CD14-positive monocyte (primary cell): ENCODE measurements around the gene COX11. TPM values are rescaled to one million over a fixed set of nuclear protein-coding genes. Genes with fewer than 3 reads are reported as not detected.

Experiments used
- DNase-seq, 3 donors: peaks; one replicate each; pipeline ENCODE4 v3.0.0-alpha.2; 2011 to 2022
- H2AFZ ChIP-seq: 2 replicates; pipeline ENCODE4 v1.6.0; 2012; ENCODE audit warnings: mild to moderate bottlenecking, low read depth, low read length, inconsistent platforms; ENCODE audit not compliant: insufficient read depth, poor library complexity, severe bottlenecking
- H3K27ac ChIP-seq, 2 donors: 1 replicate in 1 of 2; 2 replicates in 1 of 2; pipeline ENCODE4 v1.5.1; 2012 to 2013; ENCODE audit warnings: low read length in 2 of 2, control low read depth in 1 of 2, inconsistent platforms in 1 of 2, low read depth in 1 of 2, mild to moderate bottlenecking in 1 of 2
- H3K27me3 ChIP-seq, 2 donors: one replicate each; pipeline versions ENCODE4 v1.6.0 to v1.6.1; 2011 to 2013; ENCODE audit warnings: low read length in 2 of 2; ENCODE audit not compliant: control insufficient read depth in 2 of 2, insufficient read depth in 2 of 2
- H3K36me3 ChIP-seq, 2 donors: replicated peaks in 1 of 2; 1 replicate in 1 of 2; 2 replicates in 1 of 2; pipeline versions ENCODE4 v1.5.1 to v1.6.1; 2012 to 2013; ENCODE audit warnings: low read length in 2 of 2, control low read depth in 1 of 2, inconsistent platforms in 1 of 2, mild to moderate bottlenecking in 1 of 2; ENCODE audit not compliant: insufficient read depth in 2 of 2, control insufficient read depth in 1 of 2
- H3K4me1 ChIP-seq, 2 donors: 1 replicate in 1 of 2; 2 replicates in 1 of 2; pipeline versions ENCODE4 v1.5.1 to v1.6.1; 2012 to 2013; ENCODE audit warnings: low read length in 2 of 2, control low read depth in 1 of 2, inconsistent platforms in 1 of 2, mild to moderate bottlenecking in 1 of 2, moderate library complexity in 1 of 2; ENCODE audit not compliant: insufficient read depth in 2 of 2, control insufficient read depth in 1 of 2
- H3K4me2 ChIP-seq: replicated peaks from 2 replicates; pipeline ENCODE3; 2012; ENCODE audit warnings: low read length, moderate library complexity, mild to moderate bottlenecking; ENCODE audit not compliant: poor library complexity, severe bottlenecking; ENCODE audit errors: extremely low read depth
- H3K4me3 ChIP-seq, 3 experiments: fragments of 200-600 bp in 1 of 3; sonication (generic) in 1 of 3; replicated peaks in 1 of 3; 1 replicate in 2 of 3; 2 replicates in 1 of 3; pipeline ENCODE4 v1.5.1; 2011 to 2013; ENCODE audit warnings: low read length in 3 of 3, mild to moderate bottlenecking in 3 of 3, control low read depth in 2 of 3, low read depth in 2 of 3, inconsistent platforms in 1 of 3, moderate library complexity in 1 of 3
- H3K79me2 ChIP-seq: 2 replicates; pipeline ENCODE4 v1.6.0; 2012; ENCODE audit warnings: mild to moderate bottlenecking, control low read depth, inconsistent platforms, low read length, moderate library complexity; ENCODE audit not compliant: insufficient read depth
- H3K9ac ChIP-seq: 2 replicates; pipeline ENCODE4 v1.6.0; 2017; ENCODE audit warnings: low read length, mild to moderate bottlenecking; ENCODE audit not compliant: insufficient read depth, poor library complexity, severe bottlenecking
- H3K9me3 ChIP-seq, 2 donors: replicated peaks in 1 of 2; 1 replicate in 1 of 2; 2 replicates in 1 of 2; pipeline versions ENCODE4 v1.5.1 to v1.6.1; 2012 to 2013; ENCODE audit warnings: low read length in 2 of 2, control low read depth in 1 of 2; ENCODE audit not compliant: control insufficient read depth in 1 of 2, insufficient read depth in 1 of 2
- H4K20me1 ChIP-seq: 2 replicates; pipeline ENCODE4 v1.6.0; 2012; ENCODE audit warnings: mild to moderate bottlenecking, low read length, control low read depth, moderate library complexity; ENCODE audit not compliant: insufficient read depth
- H3K27ac Mint-ChIP-seq, 7 donors: one replicate each; pipeline ENCODE4 v1.8.0; 2020; ENCODE audit warnings: mild to moderate bottlenecking in 7 of 7, mixed read lengths in 7 of 7, moderate library complexity in 6 of 7, inconsistent platforms in 2 of 7
- H3K27me3 Mint-ChIP-seq, 3 donors: one replicate each; pipeline ENCODE4 v1.8.0; 2021 to 2022; ENCODE audit warnings: low read depth in 3 of 3, mild to moderate bottlenecking in 3 of 3, mixed read lengths in 3 of 3, moderate library complexity in 3 of 3, inconsistent platforms in 1 of 3
- H3K36me3 Mint-ChIP-seq, 2 donors: one replicate each; pipeline ENCODE4 v1.8.0; 2020; ENCODE audit warnings: mixed read lengths in 2 of 2, inconsistent platforms in 1 of 2, mild to moderate bottlenecking in 1 of 2
- H3K4me1 Mint-ChIP-seq: one replicate; pipeline ENCODE4 v1.8.0; 2020; ENCODE audit warnings: mild to moderate bottlenecking, mixed read lengths
- H3K4me3 Mint-ChIP-seq, 2 donors: one replicate each; pipeline ENCODE4 v1.8.0; 2020; ENCODE audit warnings: mild to moderate bottlenecking in 2 of 2, mixed read lengths in 2 of 2, moderate library complexity in 1 of 2
- H3K9me3 Mint-ChIP-seq, 7 donors: one replicate each; pipeline ENCODE4 v1.8.0; 2020 to 2022; ENCODE audit warnings: mixed read lengths in 7 of 7, mild to moderate bottlenecking in 6 of 7, moderate library complexity in 6 of 7, inconsistent platforms in 2 of 7
- WGBS: methylation state at CpG from one replicate; pipeline ENCODE4 v1.1.5; 2013; ENCODE audit warnings: missing lambda C conversion rate; ENCODE audit not compliant: insufficient coverage; 5-methylcytosine and 5-hydroxymethylcytosine counted together
- intact Hi-C, 2 donors: fragments of 100-400 bp; cut with micrococcal nuclease; formaldehyde crosslinking; loops; one replicate each; pipeline versions ENCODE4 v1.15.0 to v1.15.1; 2023
- polyA plus RNA-seq, 3 donors: library from polyadenylated mRNA; depleted of rRNA in 1 of 3; unstranded in 2 of 3; stranded (reverse) in 1 of 3; fragments of 300-500 nt in 2 of 3; fragments of >200 nt in 1 of 3; fragmentation: Illumina TruSeq in 2 of 3; gene quantifications; 1 replicate in 2 of 3; 2 replicates in 1 of 3; pipeline ENCODE4 v1.2.3, GENCODE V29; 2012 to 2021
- TF ChIP-seq, protein P1 (sequence below): fragments of 200-600 bp; IDR thresholded peaks from one replicate; pipeline ENCODE4 v1.8.0; 2022; ENCODE audit warnings: antibody characterized with exemption, mild to moderate bottlenecking

COX11 gene
- polyA plus RNA-seq, 3 donors = 13.2 to 24.8 (median 14.7) TPM

DNA sequence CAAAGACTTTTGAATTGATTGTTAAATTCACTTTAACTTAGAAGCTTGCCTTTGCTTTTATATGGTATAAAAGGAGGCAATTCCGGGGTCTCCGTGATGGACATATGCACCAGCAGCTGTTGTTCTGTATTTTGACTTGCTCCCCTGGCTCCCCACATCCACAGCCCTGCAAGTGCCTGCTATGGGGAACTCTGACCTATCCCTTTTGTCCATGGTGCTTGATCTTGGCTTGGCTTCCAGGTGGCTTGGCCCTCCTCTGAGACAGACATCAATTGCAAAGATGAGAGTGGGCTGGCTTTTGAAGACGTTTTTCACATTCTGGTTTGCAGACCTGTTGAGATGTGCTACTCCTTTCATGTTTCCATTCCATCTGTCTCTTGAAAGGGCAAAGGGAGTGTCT is 40.9 kb downstream of the COX11 start:
- no peak for DNase-seq
- no peak overlapping the region for H3K9ac ChIP-seq
- H3K36me3 ChIP-seq = no peaks in the 10 kb centered on the region
- Mint-ChIP-seq H3K36me3 (no peaks in the 10 kb centered on the region), H3K27me3 (peaks cover 0 to 2% (median 0%) of the 10 kb centered on the region in 3 donors), H3K4me1 (peaks cover 3% of the 10 kb centered on the region), H3K27ac (no peak overlapping the region), H3K4me3 (no peak overlapping the region), H3K9me3 (peaks cover 0 to 2% (median 0%) of the 10 kb centered on the region in 7 donors)
- WGBS = 93% methylated on average over 2 of the region's 3 CpGs
- intact Hi-C loops = no loop called here
- no peaks in the 10 kb centered on the region for H4K20me1 ChIP-seq
- no peak overlapping the region for H3K27ac ChIP-seq
- no peaks in the 10 kb centered on the region for H3K27me3 ChIP-seq
- no peak overlapping the region for H3K4me3 ChIP-seq
- TF ChIP-seq, protein P1, sequence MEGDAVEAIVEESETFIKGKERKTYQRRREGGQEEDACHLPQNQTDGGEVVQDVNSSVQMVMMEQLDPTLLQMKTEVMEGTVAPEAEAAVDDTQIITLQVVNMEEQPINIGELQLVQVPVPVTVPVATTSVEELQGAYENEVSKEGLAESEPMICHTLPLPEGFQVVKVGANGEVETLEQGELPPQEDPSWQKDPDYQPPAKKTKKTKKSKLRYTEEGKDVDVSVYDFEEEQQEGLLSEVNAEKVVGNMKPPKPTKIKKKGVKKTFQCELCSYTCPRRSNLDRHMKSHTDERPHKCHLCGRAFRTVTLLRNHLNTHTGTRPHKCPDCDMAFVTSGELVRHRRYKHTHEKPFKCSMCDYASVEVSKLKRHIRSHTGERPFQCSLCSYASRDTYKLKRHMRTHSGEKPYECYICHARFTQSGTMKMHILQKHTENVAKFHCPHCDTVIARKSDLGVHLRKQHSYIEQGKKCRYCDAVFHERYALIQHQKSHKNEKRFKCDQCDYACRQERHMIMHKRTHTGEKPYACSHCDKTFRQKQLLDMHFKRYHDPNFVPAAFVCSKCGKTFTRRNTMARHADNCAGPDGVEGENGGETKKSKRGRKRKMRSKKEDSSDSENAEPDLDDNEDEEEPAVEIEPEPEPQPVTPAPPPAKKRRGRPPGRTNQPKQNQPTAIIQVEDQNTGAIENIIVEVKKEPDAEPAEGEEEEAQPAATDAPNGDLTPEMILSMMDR = no peak
- no peaks in the 10 kb centered on the region for H3K4me1 ChIP-seq
- no peak overlapping the region for H3K4me2 ChIP-seq
- H3K79me2 ChIP-seq = no peaks in the 10 kb centered on the region
- no peak overlapping the region for H2AFZ ChIP-seq
- H3K9me3 ChIP-seq = no peaks in the 10 kb centered on the region

DNA sequence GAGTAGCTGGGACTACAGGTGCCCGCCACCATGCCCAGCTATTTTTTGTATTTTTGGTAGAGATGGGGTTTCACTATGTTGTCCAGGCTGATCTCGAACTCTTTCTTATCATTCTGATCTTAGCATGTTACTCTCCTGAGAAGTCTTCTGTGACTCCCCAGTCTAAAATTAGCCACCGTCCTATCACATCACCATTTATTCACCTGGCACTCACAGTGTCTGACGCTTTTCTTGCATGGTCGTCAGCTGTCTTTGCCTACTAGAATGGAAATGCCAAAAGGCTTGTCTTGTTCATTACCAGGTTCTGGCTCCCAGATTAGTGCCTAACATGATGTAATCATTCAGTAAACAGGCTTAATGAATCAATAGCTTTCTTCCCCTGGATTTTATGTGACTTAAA is 44.0 kb downstream of the COX11 start:
- no peak overlapping the region for H3K27ac Mint-ChIP-seq

More for the DNA sequence above, 44.0 kb downstream of the COX11 start:
- no peaks in the 10 kb centered on the region for H3K79me2 ChIP-seq
- H3K27ac ChIP-seq = no peak overlapping the region
- Mint-ChIP-seq H3K4me1 (peaks cover 3% of the 10 kb centered on the region), H3K4me3 (no peak overlapping the region), H3K27me3 (peaks cover 0 to 2% (median 0%) of the 10 kb centered on the region in 3 donors), H3K36me3 (no peaks in the 10 kb centered on the region), H3K9me3 (peaks cover 0 to 2% (median 0%) of the 10 kb centered on the region in 7 donors)
- TF ChIP-seq, protein P1 = no peak
- intact Hi-C loops = no loop called here
- H3K4me1 ChIP-seq = no peaks in the 10 kb centered on the region
- no peaks in the 10 kb centered on the region for H3K9me3 ChIP-seq
- no peak overlapping the region for H2AFZ ChIP-seq
- H3K4me2 ChIP-seq = no peak overlapping the region
- no peak overlapping the region for H3K4me3 ChIP-seq
- no peak for DNase-seq
- no peaks in the 10 kb centered on the region for H3K27me3 ChIP-seq
- WGBS = 100% methylated on average over 2 of the region's 5 CpGs
- no peak overlapping the region for H3K9ac ChIP-seq
- H3K36me3 ChIP-seq = no peaks in the 10 kb centered on the region
- no peaks in the 10 kb centered on the region for H4K20me1 ChIP-seq
